ENCODE measurements around the gene ANKRD55. TPM values are rescaled to one million over a fixed set of nuclear protein-coding genes. Genes with fewer than 3 reads are reported as not detected.

Gene ANKRD55
- total and polyA plus RNA-seq, 2 of the 8 experiments (the other 6 are each of a cell fraction or from before 2014, with no cell fraction given), result not detected

DNA sequence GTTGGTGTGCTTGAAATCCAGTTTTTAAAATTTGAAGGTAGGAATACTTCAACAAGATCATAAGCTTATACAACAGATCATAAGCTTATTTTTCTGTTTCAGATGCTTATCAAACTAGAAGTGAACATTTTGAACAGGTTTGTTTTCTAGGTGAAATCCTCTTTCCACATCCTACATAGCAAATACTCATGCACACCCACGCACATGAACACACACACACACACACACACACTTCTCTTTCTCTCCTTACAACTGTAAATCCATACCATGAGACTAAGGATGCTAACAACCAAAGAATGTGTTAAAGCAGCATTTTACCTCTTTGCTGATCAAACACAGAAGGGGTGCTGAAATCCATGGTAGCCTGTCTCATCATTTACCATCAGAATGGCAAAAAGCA lies 592 bp downstream of the ANKRD55 start (continued):
- TF ChIP-seq, protein P1, sequence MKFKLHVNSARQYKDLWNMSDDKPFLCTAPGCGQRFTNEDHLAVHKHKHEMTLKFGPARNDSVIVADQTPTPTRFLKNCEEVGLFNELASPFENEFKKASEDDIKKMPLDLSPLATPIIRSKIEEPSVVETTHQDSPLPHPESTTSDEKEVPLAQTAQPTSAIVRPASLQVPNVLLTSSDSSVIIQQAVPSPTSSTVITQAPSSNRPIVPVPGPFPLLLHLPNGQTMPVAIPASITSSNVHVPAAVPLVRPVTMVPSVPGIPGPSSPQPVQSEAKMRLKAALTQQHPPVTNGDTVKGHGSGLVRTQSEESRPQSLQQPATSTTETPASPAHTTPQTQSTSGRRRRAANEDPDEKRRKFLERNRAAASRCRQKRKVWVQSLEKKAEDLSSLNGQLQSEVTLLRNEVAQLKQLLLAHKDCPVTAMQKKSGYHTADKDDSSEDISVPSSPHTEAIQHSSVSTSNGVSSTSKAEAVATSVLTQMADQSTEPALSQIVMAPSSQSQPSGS (IDR thresholded peaks at IDR 0.05; ENCODE audit: low read length), result no peak
- TF ChIP-seq, protein P2, sequence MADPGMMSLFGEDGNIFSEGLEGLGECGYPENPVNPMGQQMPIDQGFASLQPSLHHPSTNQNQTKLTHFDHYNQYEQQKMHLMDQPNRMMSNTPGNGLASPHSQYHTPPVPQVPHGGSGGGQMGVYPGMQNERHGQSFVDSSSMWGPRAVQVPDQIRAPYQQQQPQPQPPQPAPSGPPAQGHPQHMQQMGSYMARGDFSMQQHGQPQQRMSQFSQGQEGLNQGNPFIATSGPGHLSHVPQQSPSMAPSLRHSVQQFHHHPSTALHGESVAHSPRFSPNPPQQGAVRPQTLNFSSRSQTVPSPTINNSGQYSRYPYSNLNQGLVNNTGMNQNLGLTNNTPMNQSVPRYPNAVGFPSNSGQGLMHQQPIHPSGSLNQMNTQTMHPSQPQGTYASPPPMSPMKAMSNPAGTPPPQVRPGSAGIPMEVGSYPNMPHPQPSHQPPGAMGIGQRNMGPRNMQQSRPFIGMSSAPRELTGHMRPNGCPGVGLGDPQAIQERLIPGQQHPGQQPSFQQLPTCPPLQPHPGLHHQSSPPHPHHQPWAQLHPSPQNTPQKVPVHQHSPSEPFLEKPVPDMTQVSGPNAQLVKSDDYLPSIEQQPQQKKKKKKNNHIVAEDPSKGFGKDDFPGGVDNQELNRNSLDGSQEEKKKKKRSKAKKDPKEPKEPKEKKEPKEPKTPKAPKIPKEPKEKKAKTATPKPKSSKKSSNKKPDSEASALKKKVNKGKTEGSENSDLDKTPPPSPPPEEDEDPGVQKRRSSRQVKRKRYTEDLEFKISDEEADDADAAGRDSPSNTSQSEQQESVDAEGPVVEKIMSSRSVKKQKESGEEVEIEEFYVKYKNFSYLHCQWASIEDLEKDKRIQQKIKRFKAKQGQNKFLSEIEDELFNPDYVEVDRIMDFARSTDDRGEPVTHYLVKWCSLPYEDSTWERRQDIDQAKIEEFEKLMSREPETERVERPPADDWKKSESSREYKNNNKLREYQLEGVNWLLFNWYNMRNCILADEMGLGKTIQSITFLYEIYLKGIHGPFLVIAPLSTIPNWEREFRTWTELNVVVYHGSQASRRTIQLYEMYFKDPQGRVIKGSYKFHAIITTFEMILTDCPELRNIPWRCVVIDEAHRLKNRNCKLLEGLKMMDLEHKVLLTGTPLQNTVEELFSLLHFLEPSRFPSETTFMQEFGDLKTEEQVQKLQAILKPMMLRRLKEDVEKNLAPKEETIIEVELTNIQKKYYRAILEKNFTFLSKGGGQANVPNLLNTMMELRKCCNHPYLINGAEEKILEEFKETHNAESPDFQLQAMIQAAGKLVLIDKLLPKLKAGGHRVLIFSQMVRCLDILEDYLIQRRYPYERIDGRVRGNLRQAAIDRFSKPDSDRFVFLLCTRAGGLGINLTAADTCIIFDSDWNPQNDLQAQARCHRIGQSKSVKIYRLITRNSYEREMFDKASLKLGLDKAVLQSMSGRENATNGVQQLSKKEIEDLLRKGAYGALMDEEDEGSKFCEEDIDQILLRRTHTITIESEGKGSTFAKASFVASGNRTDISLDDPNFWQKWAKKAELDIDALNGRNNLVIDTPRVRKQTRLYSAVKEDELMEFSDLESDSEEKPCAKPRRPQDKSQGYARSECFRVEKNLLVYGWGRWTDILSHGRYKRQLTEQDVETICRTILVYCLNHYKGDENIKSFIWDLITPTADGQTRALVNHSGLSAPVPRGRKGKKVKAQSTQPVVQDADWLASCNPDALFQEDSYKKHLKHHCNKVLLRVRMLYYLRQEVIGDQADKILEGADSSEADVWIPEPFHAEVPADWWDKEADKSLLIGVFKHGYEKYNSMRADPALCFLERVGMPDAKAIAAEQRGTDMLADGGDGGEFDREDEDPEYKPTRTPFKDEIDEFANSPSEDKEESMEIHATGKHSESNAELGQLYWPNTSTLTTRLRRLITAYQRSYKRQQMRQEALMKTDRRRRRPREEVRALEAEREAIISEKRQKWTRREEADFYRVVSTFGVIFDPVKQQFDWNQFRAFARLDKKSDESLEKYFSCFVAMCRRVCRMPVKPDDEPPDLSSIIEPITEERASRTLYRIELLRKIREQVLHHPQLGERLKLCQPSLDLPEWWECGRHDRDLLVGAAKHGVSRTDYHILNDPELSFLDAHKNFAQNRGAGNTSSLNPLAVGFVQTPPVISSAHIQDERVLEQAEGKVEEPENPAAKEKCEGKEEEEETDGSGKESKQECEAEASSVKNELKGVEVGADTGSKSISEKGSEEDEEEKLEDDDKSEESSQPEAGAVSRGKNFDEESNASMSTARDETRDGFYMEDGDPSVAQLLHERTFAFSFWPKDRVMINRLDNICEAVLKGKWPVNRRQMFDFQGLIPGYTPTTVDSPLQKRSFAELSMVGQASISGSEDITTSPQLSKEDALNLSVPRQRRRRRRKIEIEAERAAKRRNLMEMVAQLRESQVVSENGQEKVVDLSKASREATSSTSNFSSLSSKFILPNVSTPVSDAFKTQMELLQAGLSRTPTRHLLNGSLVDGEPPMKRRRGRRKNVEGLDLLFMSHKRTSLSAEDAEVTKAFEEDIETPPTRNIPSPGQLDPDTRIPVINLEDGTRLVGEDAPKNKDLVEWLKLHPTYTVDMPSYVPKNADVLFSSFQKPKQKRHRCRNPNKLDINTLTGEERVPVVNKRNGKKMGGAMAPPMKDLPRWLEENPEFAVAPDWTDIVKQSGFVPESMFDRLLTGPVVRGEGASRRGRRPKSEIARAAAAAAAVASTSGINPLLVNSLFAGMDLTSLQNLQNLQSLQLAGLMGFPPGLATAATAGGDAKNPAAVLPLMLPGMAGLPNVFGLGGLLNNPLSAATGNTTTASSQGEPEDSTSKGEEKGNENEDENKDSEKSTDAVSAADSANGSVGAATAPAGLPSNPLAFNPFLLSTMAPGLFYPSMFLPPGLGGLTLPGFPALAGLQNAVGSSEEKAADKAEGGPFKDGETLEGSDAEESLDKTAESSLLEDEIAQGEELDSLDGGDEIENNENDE (IDR thresholded peaks at IDR 0.05; ENCODE audit: insufficient replicate concordance, low read length), result no peak
- TF ChIP-seq, protein P3, sequence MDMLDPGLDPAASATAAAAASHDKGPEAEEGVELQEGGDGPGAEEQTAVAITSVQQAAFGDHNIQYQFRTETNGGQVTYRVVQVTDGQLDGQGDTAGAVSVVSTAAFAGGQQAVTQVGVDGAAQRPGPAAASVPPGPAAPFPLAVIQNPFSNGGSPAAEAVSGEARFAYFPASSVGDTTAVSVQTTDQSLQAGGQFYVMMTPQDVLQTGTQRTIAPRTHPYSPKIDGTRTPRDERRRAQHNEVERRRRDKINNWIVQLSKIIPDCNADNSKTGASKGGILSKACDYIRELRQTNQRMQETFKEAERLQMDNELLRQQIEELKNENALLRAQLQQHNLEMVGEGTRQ (IDR thresholded peaks at IDR 0.05; ENCODE audit: low read length), result no peak
- TF ChIP-seq TEAD4 (IDR thresholded peaks at IDR 0.05; ENCODE audit: low read depth, low read length) (no peak), RFX5 (IDR thresholded peaks at IDR 0.05; ENCODE audit: borderline replicate concordance, low read depth, low read length) (no peak), ASH2L (IDR thresholded peaks at IDR 0.05; ENCODE audit: low read length) (no peak), CBX5 (IDR thresholded peaks at IDR 0.05; ENCODE audit: low read depth, low read length) (no peak), CEBPB (IDR thresholded peaks at IDR 0.05; ENCODE audit: low read depth, low read length) (no peak)
